Fibroblast of mammary gland (primary cell): ENCODE measurements around the gene PPP2R5D.

Experiments used
- DNase-seq: peaks from one replicate; pipeline ENCODE4 v3.0.0-alpha.2; 2010; ENCODE audit warnings: low read depth
- H3K4me3 ChIP-seq: 2 replicates; pipeline ENCODE4 v1.5.1; 2011; ENCODE audit warnings: low read depth, mild to moderate bottlenecking, low read length, moderate library complexity; ENCODE audit not compliant: control insufficient read depth
- CTCF ChIP-seq: conservative IDR thresholded peaks from 2 replicates; pipeline ENCODE4 v1.5.1; 2011; ENCODE audit warnings: low read depth, low read length, inconsistent platforms; ENCODE audit not compliant: control insufficient read depth, insufficient read depth

The PPP2R5D gene

GRCh38 chr6:42969934-42970333 is 14.4 kb upstream of the PPP2R5D start:
- TF ChIP-seq CTCF, result no peak
- no peak overlapping the region for H3K4me3 ChIP-seq
- no peak for DNase-seq

- peak; percentile 45 for DNase-seq
- TF ChIP-seq CTCF, result no peak
- no peak overlapping the region for H3K4me3 ChIP-seq
These were observed 13.3 kb upstream of the PPP2R5D start for GRCh38 chr6:42970871-42971612.

- no peak overlapping the region for H3K4me3 ChIP-seq
- DNase-seq, result no peak
- TF ChIP-seq CTCF, result no peak
These were observed 12.5 kb upstream of the PPP2R5D start for GRCh38 chr6:42971746-42972327.

- TF ChIP-seq CTCF, result no peak
- no peak for DNase-seq
- no peak overlapping the region for H3K4me3 ChIP-seq
These were observed 10.4 kb upstream of the PPP2R5D start for GRCh38 chr6:42973926-42974325.

GRCh38 chr6:42974919-42975505 is 9.4 kb upstream of the PPP2R5D start:
- H3K4me3 ChIP-seq, result no peak overlapping the region
- DNase-seq, result no peak
- no peak for TF ChIP-seq CTCF

GRCh38 chr6:42978487-42978838 is 5.9 kb upstream of the PPP2R5D start:
- peak overlapping the region; percentile 61 for H3K4me3 ChIP-seq
- TF ChIP-seq CTCF, result no peak
- peak; percentile 34 for DNase-seq
